ENCODE measurements around the gene ECHDC3. TPM values are rescaled to one million over a fixed set of nuclear protein-coding genes. Genes with fewer than 3 reads are reported as not detected.
A peak's percentile ranks its signal among the peaks of the same experiment; 100 is the strongest.

Gene ECHDC3, protein sequence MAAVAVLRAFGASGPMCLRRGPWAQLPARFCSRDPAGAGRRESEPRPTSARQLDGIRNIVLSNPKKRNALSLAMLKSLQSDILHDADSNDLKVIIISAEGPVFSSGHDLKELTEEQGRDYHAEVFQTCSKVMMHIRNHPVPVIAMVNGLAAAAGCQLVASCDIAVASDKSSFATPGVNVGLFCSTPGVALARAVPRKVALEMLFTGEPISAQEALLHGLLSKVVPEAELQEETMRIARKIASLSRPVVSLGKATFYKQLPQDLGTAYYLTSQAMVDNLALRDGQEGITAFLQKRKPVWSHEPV
- total RNA-seq = 10.1 and 12.5 TPM in 2 replicates

DNA sequence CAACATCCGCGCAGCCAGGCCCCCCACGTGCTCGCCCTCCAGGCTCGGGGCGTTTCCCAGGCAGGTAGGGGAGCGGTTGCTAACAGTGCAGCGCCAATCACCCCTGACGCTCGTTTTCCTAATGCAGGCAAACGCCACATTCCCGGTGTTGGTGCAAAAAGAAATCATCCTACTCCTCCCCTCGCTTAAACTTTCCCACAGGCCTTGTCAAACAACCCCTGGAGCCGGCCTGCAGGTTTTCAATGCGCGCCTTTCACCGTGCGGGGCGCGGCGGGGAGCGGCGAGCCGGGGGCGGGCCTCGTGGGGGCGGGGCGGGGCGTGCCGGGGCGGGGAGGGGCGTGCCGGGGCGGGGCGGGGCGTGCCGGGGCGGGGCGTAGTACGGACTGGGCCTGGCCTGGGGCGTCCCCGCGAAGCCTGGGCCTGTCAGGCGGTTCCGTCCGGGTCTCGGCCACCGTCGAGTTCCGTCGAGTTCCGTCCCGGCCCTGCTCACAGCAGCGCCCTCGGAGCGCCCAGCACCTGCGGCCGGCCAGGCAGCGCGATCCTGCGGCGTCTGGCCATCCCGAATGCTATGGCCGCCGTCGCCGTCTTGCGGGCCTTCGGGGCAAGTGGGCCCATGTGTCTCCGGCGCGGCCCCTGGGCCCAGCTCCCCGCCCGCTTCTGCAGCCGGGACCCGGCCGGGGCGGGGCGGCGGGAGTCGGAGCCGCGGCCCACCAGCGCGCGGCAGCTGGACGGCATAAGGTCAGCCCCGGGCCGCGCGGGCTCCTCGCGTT, at the start of gene ECHDC3:
Gene ECHDC3 (plus strand): TSS at position 374 of the 770 bp plus-strand sequence. CDS start 195 bp downstream, at position 569.
- Mint-ChIP-seq H3K9me3 (no peaks in the 10 kb centered on the region), H3K36me3 (ENCODE audit: low read depth) (no peaks in the 10 kb centered on the region), H3K4me3 (peak within 1 kb of the TSS; percentile 77), H3K27me3 (no peaks in the 10 kb centered on the region), H3K27ac (peak within 1 kb of the TSS; percentile 41), H3K4me1 (peaks cover 23% of the 10 kb centered on the region)
- TF ChIP-seq, protein P1, sequence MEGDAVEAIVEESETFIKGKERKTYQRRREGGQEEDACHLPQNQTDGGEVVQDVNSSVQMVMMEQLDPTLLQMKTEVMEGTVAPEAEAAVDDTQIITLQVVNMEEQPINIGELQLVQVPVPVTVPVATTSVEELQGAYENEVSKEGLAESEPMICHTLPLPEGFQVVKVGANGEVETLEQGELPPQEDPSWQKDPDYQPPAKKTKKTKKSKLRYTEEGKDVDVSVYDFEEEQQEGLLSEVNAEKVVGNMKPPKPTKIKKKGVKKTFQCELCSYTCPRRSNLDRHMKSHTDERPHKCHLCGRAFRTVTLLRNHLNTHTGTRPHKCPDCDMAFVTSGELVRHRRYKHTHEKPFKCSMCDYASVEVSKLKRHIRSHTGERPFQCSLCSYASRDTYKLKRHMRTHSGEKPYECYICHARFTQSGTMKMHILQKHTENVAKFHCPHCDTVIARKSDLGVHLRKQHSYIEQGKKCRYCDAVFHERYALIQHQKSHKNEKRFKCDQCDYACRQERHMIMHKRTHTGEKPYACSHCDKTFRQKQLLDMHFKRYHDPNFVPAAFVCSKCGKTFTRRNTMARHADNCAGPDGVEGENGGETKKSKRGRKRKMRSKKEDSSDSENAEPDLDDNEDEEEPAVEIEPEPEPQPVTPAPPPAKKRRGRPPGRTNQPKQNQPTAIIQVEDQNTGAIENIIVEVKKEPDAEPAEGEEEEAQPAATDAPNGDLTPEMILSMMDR (IDR thresholded peaks at IDR 0.05) = no peak
- POLR2A ChIA-PET = no interaction called here
- intact Hi-C loops (cut with micrococcal nuclease) = loop anchor here (1.0 kb wide), 1 partner anchor 227 kb away; no protein-coding TSS in a partner anchor
- DNase-seq (peak; percentile 69), ATAC-seq (ENCODE audit: low read depth) (peak; percentile 91)
- CTCF ChIA-PET = interaction anchor here (1.2 kb wide), 1 partner anchor 15 kb away, joined by 3 read pairs; no protein-coding TSS in a partner anchor

DNA sequence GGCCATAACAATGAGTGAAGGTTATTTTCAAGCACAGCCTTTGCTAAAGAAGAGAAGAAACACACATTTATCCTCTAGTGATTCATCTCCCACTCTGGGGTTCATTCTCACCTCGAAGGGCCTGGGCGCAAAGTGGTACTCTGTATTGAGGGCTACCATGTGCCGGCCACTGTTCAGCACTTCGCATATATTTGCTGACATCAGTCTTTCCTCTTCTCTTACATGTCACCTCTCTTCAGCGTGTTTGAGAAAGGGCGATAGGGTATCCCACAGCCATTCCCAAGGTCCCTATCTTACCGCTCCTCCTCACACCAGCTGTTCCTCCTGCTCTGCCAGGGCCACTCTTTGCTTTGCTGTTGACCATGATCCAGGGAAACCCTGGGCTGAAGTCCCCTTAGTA, 48.8 kb upstream of the ECHDC3 start:
- DNase-seq = no peak
- POLR2A ChIA-PET = no interaction called here
- H3K36me3 Mint-ChIP-seq (ENCODE audit: low read depth) = no peaks in the 10 kb centered on the region
- no peaks in the 10 kb centered on the region for H3K9me3 Mint-ChIP-seq
- H3K27ac Mint-ChIP-seq = no peak overlapping the region
- no peak for ATAC-seq (ENCODE audit: low read depth)
- no peak overlapping the region for H3K4me3 Mint-ChIP-seq
- H3K27me3 Mint-ChIP-seq = no peaks in the 10 kb centered on the region
- TF ChIP-seq, protein P1 (IDR thresholded peaks at IDR 0.05) = no peak
- CTCF ChIA-PET = no interaction called here
- peaks cover 43% of the 10 kb centered on the region for H3K4me1 Mint-ChIP-seq
- intact Hi-C loops (cut with micrococcal nuclease) = no loop called here

DNA sequence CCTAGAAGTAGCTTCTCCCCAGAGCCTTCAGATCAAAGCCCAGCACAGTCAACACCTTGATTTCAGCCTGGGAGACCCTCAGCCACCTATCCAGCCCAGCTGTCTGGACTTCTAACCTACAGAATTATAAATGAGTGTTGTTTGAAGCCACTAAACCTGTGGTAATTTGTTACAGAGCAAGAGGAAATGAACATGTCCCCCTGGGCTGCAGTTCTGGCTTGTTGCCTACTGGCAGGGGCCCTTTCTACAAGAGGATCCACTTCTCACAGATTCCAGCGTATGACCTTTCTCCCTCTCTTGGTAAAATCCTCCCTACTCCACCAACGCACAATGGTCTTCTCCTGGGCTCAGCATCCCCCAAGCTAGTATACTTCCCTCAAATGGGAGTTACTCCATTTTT, 46.4 kb upstream of the ECHDC3 start:
- no peaks in the 10 kb centered on the region for H3K36me3 Mint-ChIP-seq (ENCODE audit: low read depth)
- intact Hi-C loops (cut with micrococcal nuclease) = loop anchor here (5.0 kb wide), 1 partner anchor 33 kb away; no protein-coding TSS in a partner anchor
- H3K9me3 Mint-ChIP-seq = no peaks in the 10 kb centered on the region
- DNase-seq = no peak
- H3K27me3 Mint-ChIP-seq = no peaks in the 10 kb centered on the region
- H3K4me3 Mint-ChIP-seq = no peak overlapping the region
- H3K27ac Mint-ChIP-seq = peak overlapping the region; percentile 68
- peaks cover 57% of the 10 kb centered on the region for H3K4me1 Mint-ChIP-seq
- ATAC-seq (ENCODE audit: low read depth) = no peak
- ChIA-PET CTCF (interaction anchor here (1.5 kb wide), 1 partner anchor 29 kb away, joined by 4 read pairs; no protein-coding TSS in a partner anchor), POLR2A (interaction anchor here (1.0 kb wide), 1 partner anchor 10 kb away, joined by 3 read pairs; no protein-coding TSS in a partner anchor)
- TF ChIP-seq, protein P1 (IDR thresholded peaks at IDR 0.05) = no peak

DNA sequence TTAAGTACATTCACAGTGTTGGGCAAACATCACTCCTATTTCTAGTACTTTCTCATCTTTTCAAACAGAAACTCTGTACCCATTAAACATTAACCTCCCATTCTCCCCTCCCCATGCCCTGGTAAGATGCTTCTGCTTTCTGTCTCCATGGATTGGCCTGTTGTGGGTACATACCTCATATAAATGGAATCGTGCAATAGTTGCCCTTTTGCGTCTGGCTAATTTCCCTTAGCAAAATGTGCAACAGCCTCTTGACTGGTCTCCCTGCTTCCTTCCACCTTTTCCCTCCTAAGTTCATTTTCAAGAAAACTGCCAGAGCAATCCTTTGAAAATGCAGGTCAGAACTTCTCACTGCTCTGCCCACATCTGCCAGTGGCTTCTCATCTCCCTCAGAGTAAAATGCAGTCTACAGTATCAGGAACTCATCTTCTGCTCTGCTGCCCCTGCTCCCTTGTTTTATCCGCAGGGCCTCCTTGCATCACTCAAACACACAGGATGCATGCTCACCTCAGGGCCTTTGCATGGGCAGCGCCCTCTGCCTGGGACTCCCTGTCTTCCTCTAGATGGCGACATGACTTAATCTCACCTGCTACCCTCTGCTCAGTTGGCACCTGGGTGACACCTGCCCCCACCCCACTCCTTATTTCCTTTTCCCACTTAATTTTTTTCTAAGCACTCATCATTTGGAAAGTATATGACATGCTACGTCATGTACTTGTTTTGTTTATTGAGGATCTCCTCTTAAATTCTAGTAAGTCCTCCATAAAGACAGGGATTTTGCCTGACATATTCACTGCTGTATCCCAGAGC, 44.3 kb upstream of the ECHDC3 start:
- intact Hi-C loops (cut with micrococcal nuclease) = loop anchor here (5.0 kb wide), 1 partner anchor 36 kb away; no protein-coding TSS in a partner anchor
- Mint-ChIP-seq H3K27ac (peak overlapping the region; percentile 86), H3K4me3 (no peak overlapping the region), H3K4me1 (peaks cover 63% of the 10 kb centered on the region), H3K27me3 (no peaks in the 10 kb centered on the region), H3K36me3 (ENCODE audit: low read depth) (no peaks in the 10 kb centered on the region), H3K9me3 (no peaks in the 10 kb centered on the region)
- ATAC-seq (ENCODE audit: low read depth) = peak; percentile 46
- ChIA-PET CTCF (interaction anchor here (0.8 to 2.0 kb wide), 4 partner anchors 11 to 27 kb away, joined by 3 to 10 read pairs (median 5); no protein-coding TSS in a partner anchor), POLR2A (interaction anchor here (0.9 to 2.1 kb wide), 7 partner anchors 13 to 90 kb away, joined by 3 to 43 read pairs (median 7); partner anchors contain the start of gene USP6NL)
- TF ChIP-seq, protein P1 (IDR thresholded peaks at IDR 0.05) = no peak
- no peak for DNase-seq
